K562 (cell line): ENCODE data around the gene TPX2. TPM values are rescaled to one million over a fixed set of nuclear protein-coding genes. Genes with fewer than 3 reads are reported as not detected.

Source experiments
- CCNT2 ChIP-seq: IDR thresholded peaks from 2 replicates; pipeline ENCODE4 v1.6.1; 2011; ENCODE audit warnings: borderline replicate concordance, low read depth, mild to moderate bottlenecking, moderate library complexity, mixed read lengths, low read length; ENCODE audit not compliant: insufficient read length; ENCODE audit errors: extremely low read depth
- ELF4 ChIP-seq: fragments of 450-650 bp; formaldehyde crosslinking; IDR thresholded peaks from 2 replicates; pipeline ENCODE4 v1.4.0; 2022; ENCODE audit warnings: missing genetic modification characterization
- ETV1 ChIP-seq: fragments of 450-650 bp; conservative IDR thresholded peaks from 2 replicates; pipeline ENCODE4 v1.6.1; 2016; ENCODE audit warnings: missing genetic modification characterization, control low read depth, low read depth, missing compliant biosample characterization
- GATAD2A ChIP-seq: fragments of 450-650 bp; IDR thresholded peaks from 2 replicates; pipeline ENCODE4 v1.6.1; 2017
- HINFP ChIP-seq: fragments of 450-650 bp; conservative IDR thresholded peaks from 2 replicates; pipeline ENCODE4 v1.6.1; 2016; ENCODE audit warnings: missing genetic modification characterization, low read depth, mild to moderate bottlenecking, control low read depth, missing compliant biosample characterization
- HMGN3 ChIP-seq: IDR thresholded peaks from 2 replicates; pipeline ENCODE4 v1.6.1; 2011; ENCODE audit warnings: borderline replicate concordance, low read depth, mild to moderate bottlenecking, mixed read lengths, low read length; ENCODE audit not compliant: insufficient read length; ENCODE audit errors: extremely low read depth
- MYNN ChIP-seq, 2 experiments: sonication (generic); formaldehyde crosslinking in 1 of 2; IDR thresholded peaks; 2 replicates each; pipeline versions ENCODE4 v1.5.0 to v1.6.1; 2016 to 2020; ENCODE audit warnings: antibody characterized with exemption in 1 of 2, missing genetic modification reagents in 1 of 2
- SMARCA4 ChIP-seq: fragments of 450-650 bp; IDR thresholded peaks from 2 replicates; pipeline ENCODE4 v1.6.1; 2016
- SMARCE1 ChIP-seq: fragments of 450-650 bp; IDR thresholded peaks from 2 replicates; pipeline ENCODE4 v1.7.1; 2016; ENCODE audit warnings: mild to moderate bottlenecking
- TOE1 ChIP-seq, 2 experiments: fragments of 450-650 bp in 1 of 2; sonication (generic) in 1 of 2; formaldehyde crosslinking in 1 of 2; IDR thresholded peaks; 2 replicates each; pipeline versions ENCODE4 v1.7.1 to v1.8.0; 2016 to 2022; ENCODE audit warnings: borderline replicate concordance in 2 of 2, mild to moderate bottlenecking in 2 of 2, antibody characterized with exemption in 1 of 2, inconsistent platforms in 1 of 2, low read depth in 1 of 2, missing genetic modification reagents in 1 of 2, moderate library complexity in 1 of 2
- ZBTB40 ChIP-seq, 2 experiments: fragments of 450-650 bp in 1 of 2; sonication (generic) in 1 of 2; formaldehyde crosslinking in 1 of 2; IDR thresholded peaks; 2 replicates each; pipeline versions ENCODE4 v1.7.1 to v1.9.0; 2016 to 2022; ENCODE audit warnings: inconsistent platforms in 1 of 2, mild to moderate bottlenecking in 1 of 2, missing genetic modification reagents in 1 of 2
- polyA plus RNA-seq, 8 experiments: library from polyadenylated mRNA; depleted of rRNA in 4 of 8; stranded (reverse) in 5 of 8; unstranded in 3 of 8; fragments of >200 nt; fragmentation: Nextera tagmentation in 2 of 8; fragmentation: Illumina TruSeq in 1 of 8; extraction: Ambion mirVana in 2 of 8; extraction: Trizol in 1 of 8; gene quantifications; 2 replicates each; pipeline versions ENCODE4 v1.2.1 to v1.2.3, GENCODE V29; 2011 to 2014; ENCODE audit warnings: inconsistent platforms in 1 of 8, missing spikeins in 1 of 8
- total RNA-seq, 7 experiments: library from RNA; depleted of rRNA in 6 of 7; stranded (reverse); fragments of >200 nt in 6 of 7; fragmentation: Illumina TruSeq in 2 of 7; extraction: Trizol in 2 of 7; gene quantifications; 2 replicates each; pipeline versions ENCODE4 v1.2.1 to v1.2.3, GENCODE V29; 2011 to 2021; ENCODE audit warnings: low replicate concordance in 1 of 7

TPX2 gene
- total and polyA plus RNA-seq, 9 of the 15 experiments (the other 6 are each of a cell fraction or from before 2014, with no cell fraction given): 48.0 to 241 (median 133) TPM

- TF ChIP-seq ZBTB40 (IDR thresholded peaks at IDR 0.05) (peak; percentile 93), ZBTB40 (CRISPR knock-in tag; IDR thresholded peaks at IDR 0.05) (no peak), ELF4 (CRISPR knock-in tag) (0 out of 2 replicates have a peak, but pooled peaks have one; percentile 4), HMGN3 (no peak), ETV1 (tag) (0 out of 2 replicates have a peak, but pooled peaks have one; percentile 7), TOE1 (IDR thresholded peaks at IDR 0.05; ENCODE audit: borderline replicate concordance) (peak; percentile 79; the same call in 1 of the 2 replicates), TOE1 (CRISPR knock-in tag; IDR thresholded peaks at IDR 0.05; ENCODE audit: borderline replicate concordance, low read depth) (no peak), CCNT2 (no peak), HINFP (tag) (no peak), SMARCE1 (no peak; the same call in 1 of the 2 replicates), GATAD2A (0 out of 2 replicates have a peak, but pooled peaks have one; percentile 27), MYNN (IDR thresholded peaks at IDR 0.05) (no peak; the same call in 1 of the 2 replicates), MYNN (CRISPR knock-in tag; IDR thresholded peaks at IDR 0.05) (no peak), SMARCA4 (no peak)
Observed at GRCh38 chr20:31738729-31739549, at the start of gene TPX2 (continued).
